Islet precursor cell (in vitro differentiated cells): ENCODE data around the gene ZCCHC17.

Experiments
- DNase-seq: peaks from one replicate; pipeline ENCODE4 v3.0.0-alpha.2; 2018

The ZCCHC17 gene

GRCh38 chr1:31396633-31397351 is 100.0 kb downstream of the ZCCHC17 start:
- DNase-seq: no peak

GRCh38 chr1:31397360-31398095 is 100.7 kb downstream of the ZCCHC17 start:
- peak; percentile 76 for DNase-seq

- DNase-seq: no peak
Observed at GRCh38 chr1:31398246-31398645, 101.4 kb downstream of the ZCCHC17 start.

- DNase-seq: no peak
Observed at GRCh38 chr1:31399976-31400375, 103.1 kb downstream of the ZCCHC17 start.

GRCh38 chr1:31400393-31400792 is 103.6 kb downstream of the ZCCHC17 start:
- DNase-seq: no peak

- DNase-seq: no peak
Observed at GRCh38 chr1:31401241-31401640, 104.4 kb downstream of the ZCCHC17 start.

GRCh38 chr1:31405578-31406245 is 108.9 kb downstream of the ZCCHC17 start:
- DNase-seq: no peak

- DNase-seq: no peak
Observed at GRCh38 chr1:31407029-31407626, 110.3 kb downstream of the ZCCHC17 start.

- DNase-seq: no peak
Observed at GRCh38 chr1:31408788-31409318, 112.0 kb downstream of the ZCCHC17 start.

- no peak for DNase-seq
Observed at GRCh38 chr1:31409946-31410858, 113.4 kb downstream of the ZCCHC17 start.

- no peak for DNase-seq
Observed at GRCh38 chr1:31410871-31411270, 114.0 kb downstream of the ZCCHC17 start.

- DNase-seq: no peak
Observed at GRCh38 chr1:31412205-31412604, 115.4 kb downstream of the ZCCHC17 start.

- DNase-seq: no peak
Observed at GRCh38 chr1:31412732-31413404, 116.0 kb downstream of the ZCCHC17 start, which contains the start of gene SERINC2. Gene SERINC2 (plus strand): TSS chr1:31413213. CDS start chr1:31413266, 53 bp downstream.

GRCh38 chr1:31413405-31414001 is 116.7 kb downstream of the ZCCHC17 start:
- DNase-seq: no peak
